ENCODE measurements around the gene AQP11. TPM values are rescaled to one million over a fixed set of nuclear protein-coding genes. Genes with fewer than 3 reads are reported as not detected.

The AQP11 gene
- total RNA-seq, 2 donors from 2014 or later: 0.14 to 0.19 TPM

GRCh38 chr11:77647654-77648305 lies 58.0 kb downstream of the AQP11 start:
- intact Hi-C loops (cut with DNase I): no loop called here
- no peak for DNase-seq (ENCODE audit: low spot score)

- intact Hi-C loops (cut with DNase I): no loop called here
- no peak for DNase-seq (ENCODE audit: low spot score)
Observed at GRCh38 chr11:77650123-77650522, 60.4 kb downstream of the AQP11 start.

- intact Hi-C loops (cut with DNase I): no loop called here
- DNase-seq (ENCODE audit: low spot score): no peak
Observed at GRCh38 chr11:77654770-77655434, 65.1 kb downstream of the AQP11 start.

GRCh38 chr11:77656362-77656761 lies 66.6 kb downstream of the AQP11 start:
- intact Hi-C loops (cut with DNase I): no loop called here
- no peak for DNase-seq (ENCODE audit: low spot score)

- intact Hi-C loops (cut with DNase I): no loop called here
- DNase-seq (ENCODE audit: low spot score): no peak
Observed at GRCh38 chr11:77658213-77659013, 68.7 kb downstream of the AQP11 start.

Other genes starting within 250 kb of the AQP11 start
- gene PAK1, start 115.9 kb upstream of the AQP11 start, total RNA-seq: 10 to 100 TPM; 31.0 to 31.9 TPM
- 10 to 100 TPM; 58.8 to 65.0 TPM for gene CLNS1A, start 47.8 kb downstream of the AQP11 start, total RNA-seq
- gene RSF1, start 230.8 kb downstream of the AQP11 start, total RNA-seq: 10 to 100 TPM; 54.9 to 69.5 TPM
- 10 to 100 TPM; 19.5 to 25.3 TPM for gene AAMDC, start 231.2 kb downstream of the AQP11 start, total RNA-seq

All from posterior vena cava (tissue), 2 donors.